ENCODE data around the gene CPXM1.
A peak's percentile ranks its signal among the peaks of the same experiment; 100 is the strongest.
"Not testable (repeated sequence)": the region's sequence is repeated elsewhere in the genome, so short reads cannot be mapped to it uniquely, and the experiment has no call there.

Gene CPXM1

DNA sequence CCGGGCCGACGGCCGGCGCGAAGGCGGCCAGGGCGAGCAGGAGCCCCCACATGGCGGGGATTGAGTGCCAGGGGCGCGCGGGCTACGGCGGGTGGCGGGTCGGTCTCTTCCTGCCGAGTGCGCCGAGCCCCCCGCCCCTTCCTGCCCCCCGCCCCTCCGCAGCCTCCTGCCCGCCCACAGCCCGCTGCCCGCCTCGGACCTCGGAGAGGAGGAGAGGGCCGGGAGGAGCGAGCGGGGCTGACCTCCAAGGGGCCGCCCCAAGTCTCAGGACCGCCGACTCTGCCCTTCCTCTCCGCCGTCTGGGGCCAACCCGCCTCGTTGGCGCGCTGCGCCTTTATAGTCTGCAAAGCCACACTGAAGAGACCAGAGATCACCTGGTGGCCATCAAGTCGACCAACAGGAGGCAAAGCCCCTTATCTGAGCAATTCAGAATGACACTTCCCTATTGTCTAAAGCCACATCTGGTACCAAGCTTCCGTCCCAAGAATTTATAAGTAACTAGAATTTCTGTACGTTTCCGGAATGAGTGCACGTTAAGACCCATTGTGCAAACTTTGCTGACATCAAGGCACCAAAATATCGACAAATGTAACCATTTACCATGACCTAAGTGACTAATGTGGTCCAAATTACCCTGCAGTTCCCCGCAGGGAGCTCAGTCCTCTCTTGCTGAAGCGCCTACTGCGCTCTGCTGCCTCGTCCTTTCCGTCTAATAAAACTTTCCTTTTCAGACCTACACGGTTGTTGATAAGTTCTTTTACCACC lies at the start of gene CPXM1:
TSS of gene CPXM1 (minus strand) at position 107 of the 765 bp plus-strand sequence. CDS start at position 52, 55 bp downstream.
- no peak for DNase-seq

DNA sequence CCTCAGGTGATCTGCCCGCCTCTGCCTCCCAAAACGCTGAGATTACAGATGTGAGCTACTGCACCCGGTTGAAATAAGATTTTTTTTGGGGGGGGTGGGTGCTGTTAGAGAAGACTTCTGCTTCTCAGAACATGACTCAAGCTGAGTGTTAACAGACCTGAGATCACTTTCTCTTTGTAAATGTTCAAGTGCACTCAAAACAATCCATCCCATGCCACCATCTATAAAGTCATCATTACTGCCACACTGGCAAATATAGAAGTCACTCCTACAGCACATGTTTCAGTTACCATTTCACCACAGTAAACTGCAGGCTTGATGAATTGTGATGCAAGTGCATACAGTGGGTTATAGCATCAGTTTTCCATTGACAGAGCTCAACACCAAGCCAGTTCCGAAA lies 49.1 kb upstream of the CPXM1 start:
- no peak for DNase-seq

DNA sequence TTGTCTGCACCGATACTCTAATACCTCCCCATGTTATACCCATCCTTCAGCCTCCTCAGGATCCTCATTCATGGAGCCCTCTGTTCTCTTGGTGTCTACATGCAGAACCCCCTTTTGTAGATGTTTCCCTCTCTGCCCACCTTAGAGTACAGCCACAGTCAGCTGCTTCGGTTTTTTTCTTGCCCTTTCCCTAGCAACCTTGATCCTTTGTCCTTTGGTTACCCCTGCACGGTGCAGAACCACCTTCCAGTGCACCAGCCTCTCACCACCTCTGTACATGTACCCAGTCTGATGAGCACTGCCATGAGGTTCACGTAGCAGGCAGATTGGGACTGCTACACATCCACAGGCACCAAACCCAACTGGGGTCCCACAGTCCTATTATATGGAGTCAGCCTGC lies 47.4 kb upstream of the CPXM1 start:
- no peak for DNase-seq

DNA sequence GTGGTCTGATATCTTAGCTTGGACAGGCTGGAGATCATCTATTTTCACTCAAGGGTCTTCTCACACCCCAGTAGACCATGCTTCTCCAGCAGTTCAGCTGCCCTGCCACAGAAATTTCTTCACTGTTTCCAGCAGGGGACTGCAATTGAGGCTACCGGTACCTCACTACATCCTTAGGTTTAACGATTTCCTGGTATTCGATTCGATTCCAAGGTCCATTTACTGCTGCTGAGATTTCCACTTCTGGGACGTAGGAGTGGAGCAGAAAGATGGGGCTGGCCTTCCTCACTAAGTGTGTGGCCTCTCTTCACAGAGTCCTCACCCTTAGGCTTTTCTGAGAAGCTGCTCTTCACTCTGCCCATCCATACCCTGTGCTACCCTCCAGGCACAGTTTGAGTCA lies 46.3 kb upstream of the CPXM1 start:
- no peak for DNase-seq

DNA sequence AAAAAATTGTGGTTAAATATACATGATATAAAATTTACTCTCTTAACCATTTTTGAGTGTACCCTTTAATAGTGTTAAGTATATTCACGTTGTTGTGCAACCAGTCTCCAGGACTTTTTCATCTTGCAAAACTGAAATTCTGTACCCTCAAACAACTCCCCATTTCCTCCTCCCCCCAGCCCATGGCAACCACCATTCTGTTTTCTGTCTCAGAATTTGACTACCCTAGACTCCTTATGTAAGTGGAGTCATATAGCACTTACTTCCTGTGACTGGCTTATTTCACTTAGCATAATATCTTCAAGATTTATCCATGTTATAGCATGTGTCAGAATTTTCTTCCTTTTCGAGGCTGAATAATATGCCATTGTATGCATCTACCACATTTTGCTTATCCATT lies 45.2 kb upstream of the CPXM1 start:
- DNase-seq, result no peak

DNA sequence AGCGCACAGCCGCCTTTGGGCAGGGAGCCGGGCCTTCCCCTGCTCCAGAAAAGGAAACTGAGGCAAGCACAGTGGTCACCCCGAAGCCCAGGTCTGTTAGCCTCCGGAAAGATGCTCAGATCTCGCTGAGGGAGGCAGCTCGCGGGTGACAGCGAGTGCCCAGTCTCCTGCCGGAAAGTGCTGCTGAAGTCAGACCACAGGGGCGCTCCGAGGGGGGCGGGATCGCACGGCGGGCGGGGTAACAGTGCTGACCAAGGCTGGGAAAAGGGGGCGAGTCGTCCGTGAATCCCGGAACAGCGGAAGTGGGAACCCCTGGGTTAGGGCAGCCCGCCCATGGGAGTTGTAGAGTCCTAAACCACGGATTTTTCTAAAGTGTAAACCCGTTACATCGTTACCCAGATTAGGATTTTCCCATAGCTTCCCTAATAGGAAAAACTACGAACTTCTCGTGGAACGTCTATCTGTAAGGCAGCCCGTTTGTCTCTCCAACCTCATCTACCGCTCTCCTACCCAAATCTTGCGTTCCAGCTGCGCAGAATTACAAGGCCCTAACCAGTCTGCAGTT lies 40.6 kb upstream of the CPXM1 start:
- DNase-seq, result peak; percentile 41

DNA sequence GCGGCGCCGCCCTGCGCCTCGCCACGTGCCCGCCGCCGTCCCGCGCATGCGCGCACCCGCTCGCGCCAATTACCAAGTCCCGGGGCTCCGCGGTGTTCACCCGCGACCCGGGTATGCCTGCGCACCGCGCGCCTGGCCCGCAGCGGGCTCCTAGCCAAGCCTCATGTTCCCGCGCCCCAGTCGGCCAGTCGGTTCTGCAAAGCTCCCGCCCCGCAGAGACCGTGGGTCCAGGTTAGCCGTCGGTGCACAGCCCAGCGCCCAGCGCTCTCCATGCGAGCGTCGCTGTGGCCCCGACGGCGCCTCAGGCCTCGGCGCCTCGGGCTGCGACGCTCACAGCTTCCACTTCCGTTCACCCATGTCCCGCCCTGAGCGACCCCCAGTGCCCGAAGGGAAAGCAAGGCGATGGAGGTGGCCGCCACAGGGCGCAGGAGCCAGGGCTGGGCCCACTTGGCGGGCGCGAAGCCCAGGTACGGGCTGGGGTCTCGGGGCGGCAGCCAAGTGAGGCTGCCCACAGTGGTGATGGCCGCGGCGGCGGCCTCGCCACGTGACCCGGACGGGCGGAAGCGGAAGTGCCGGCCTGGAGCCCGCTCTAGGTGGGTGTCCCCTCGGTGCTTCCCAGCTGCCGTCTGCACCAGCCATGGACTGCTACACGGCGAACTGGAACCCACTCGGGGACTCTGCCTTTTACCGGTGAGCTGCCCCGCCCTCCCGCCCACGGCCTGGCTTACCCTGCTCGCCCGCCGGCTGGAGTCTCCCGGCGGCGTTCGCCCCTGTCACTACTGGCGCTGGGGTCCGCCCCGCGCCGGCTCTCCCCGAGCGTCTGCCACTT lies 39.9 kb upstream of the CPXM1 start, which contains the start of the genes PCED1A and VPS16:
TSS of gene PCED1A (minus strand) at position 518 of the 829 bp plus-strand sequence. CDS start 743 bp downstream, outside the sequence.
TSS of gene VPS16 (plus strand) at position 608 of the 829 bp plus-strand sequence. CDS start at position 638, 30 bp downstream.
- DNase-seq, result peak; percentile 89

DNA sequence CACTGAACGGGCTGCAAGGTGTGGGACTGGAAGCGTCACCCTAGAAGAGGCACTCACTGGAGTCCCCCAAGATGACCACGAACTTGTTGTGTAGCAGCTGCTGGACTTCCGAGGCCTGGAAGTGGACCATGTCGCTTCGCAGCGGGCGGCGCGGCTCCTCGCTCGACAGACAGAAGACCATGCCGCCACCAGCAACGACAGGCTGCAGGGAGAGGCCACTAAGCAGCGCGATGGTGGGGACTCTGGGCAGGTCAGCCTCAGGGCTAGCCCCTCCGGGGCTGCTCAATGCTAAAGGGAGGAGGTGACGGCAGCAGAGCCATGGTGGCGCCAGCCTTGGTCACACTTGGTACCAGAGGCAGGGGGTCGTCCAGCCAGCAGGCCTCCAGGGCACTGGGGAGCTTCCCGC lies 39.3 kb upstream of the CPXM1 start:
- no peak for DNase-seq

DNA sequence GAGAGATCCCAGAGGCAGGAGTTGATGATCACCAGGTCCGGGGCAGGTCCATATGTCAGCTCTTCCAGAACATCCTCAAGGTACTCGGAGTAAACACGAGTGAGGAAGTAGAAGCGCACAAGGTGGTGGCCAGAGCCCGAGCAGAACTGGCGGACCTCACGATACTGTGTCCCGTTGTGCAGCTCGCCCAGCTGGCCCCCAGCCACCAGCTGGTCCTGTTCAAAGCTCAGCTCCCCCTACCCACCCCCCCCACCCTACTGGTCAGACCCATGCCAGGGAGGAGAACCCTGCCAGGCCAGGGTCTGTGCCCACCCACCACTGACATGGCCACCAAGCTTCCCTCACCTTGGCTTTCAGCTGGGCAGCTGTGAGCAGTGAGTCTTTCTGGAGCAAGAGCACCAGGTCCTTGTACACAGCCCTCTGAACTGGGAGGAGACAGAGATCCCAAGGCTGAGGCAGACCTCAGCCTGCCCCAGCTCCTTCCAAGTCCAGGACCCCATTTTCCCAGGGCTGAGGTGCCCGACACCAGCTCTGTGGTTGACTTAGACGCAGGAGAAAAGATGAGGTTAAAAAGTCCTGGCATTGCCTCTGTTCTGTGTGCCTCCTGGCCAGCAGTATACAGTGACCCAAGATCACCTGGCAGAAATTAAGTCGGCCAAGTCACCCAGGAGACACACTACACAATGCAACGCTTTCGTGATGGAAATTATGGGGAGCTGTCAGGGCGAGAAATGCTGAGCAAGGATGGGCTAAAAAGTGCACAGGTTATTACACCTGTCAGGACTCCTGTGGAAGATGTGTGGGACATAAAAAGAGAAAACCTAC lies 38.6 kb upstream of the CPXM1 start:
- DNase-seq, result no peak

DNA sequence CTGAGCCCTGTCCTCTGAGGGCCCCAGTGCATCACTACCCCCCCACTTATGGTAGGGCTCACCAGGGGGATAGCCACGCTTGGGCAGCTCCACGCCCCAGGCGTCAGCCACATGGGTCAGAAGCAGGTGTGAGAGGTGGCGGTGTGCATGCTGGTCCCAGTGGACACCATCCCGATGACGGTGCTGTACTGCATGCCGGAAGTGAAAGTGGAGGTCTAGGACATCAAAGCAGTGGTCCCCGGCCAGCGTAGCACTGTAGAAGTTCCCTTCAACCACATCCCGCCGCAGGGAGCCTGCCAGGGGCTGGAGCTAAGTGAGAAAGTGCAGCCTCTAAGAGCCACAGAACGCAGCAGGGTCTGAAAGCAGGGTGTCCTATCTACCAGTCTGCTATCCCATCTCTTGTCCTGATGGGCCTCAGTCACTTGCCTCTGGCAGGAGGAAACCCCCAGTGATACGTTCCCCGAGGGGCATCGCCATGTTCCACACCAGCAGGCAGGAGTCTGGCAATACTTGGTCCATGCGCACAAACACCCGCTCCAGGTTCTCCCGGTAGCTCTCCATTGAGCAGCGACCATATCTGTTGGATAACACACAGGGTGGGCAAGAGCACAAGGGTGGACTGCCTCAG lies 37.9 kb upstream of the CPXM1 start:
- DNase-seq, result no peak

DNA sequence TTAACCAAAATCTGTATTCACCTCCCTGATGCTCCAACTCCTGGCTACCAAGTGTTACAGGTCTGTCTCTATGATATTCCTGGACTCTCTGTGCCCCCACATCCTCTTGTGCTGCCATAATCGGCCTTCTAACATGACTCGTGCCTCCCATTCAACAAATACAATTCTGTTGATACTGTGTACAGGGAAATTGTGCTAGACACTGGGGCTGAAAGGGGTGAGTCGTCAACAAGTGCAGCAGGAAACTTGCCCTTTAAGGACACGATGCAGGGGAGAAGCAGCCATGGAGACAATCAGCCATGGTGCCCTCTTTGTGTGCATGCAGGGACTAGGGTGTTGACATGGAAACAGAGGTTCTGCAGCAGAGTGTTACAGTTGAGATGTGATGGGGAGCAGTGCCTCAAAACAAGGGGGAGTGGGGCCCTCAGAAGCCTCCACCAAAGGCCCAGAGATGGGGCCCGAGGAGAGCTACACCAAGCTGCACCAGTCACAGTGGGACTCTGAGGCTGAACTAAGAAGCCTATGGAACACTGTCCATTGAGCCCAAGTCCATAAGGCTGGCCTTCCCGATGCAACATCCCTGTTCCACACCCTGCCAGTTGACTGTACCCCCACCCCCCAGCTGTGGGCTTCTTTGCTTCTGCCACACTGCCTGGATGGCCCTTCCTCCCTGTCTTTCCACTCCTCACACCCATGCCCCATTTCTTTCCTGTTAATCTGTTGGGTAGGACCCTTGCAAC lies 37.0 kb upstream of the CPXM1 start:
- DNase-seq, result no peak

DNA sequence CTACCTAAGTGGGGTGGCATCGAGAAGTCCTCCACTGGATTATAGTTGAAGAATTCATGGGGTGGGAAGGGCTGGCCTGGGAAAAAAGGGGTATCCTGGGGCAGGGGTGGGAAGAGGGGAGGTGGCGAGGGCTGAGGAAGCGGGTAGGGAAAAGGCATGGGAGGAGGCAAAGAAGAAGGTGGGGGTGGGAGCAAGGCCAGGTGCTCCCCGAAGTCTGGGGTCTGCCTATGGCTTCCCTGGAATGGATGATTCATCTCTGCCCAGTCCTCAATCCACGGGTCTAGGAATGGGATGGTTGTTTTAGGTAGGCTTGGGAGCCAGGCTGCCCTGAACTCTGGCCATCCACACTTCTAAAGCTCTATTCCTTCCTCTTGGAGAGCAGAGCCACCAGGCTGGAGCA lies 35.6 kb upstream of the CPXM1 start:
- no peak for DNase-seq

DNA sequence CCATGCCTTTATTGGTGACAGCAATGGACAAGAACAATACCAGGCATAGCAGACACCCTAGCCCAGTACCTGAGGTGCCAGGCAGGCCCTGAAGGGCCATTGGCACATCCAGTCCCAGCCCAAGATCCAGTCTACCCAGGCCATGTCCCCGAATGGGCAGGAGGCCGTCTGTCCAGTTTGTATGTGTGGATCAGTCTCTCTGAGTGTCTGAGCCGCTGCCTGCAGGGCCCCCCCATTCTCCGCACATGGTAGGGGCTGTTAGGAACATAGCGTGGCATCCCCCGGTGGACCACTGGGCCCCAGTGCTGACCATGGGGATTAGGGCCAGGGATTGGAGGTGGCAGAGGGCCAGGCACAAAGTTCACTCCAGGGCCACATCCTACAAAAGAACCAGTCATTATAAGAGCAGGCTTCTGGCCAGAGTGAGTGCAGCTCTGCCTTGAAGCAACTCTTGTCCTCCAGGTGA lies 34.9 kb upstream of the CPXM1 start:
- DNase-seq, result no peak

DNA sequence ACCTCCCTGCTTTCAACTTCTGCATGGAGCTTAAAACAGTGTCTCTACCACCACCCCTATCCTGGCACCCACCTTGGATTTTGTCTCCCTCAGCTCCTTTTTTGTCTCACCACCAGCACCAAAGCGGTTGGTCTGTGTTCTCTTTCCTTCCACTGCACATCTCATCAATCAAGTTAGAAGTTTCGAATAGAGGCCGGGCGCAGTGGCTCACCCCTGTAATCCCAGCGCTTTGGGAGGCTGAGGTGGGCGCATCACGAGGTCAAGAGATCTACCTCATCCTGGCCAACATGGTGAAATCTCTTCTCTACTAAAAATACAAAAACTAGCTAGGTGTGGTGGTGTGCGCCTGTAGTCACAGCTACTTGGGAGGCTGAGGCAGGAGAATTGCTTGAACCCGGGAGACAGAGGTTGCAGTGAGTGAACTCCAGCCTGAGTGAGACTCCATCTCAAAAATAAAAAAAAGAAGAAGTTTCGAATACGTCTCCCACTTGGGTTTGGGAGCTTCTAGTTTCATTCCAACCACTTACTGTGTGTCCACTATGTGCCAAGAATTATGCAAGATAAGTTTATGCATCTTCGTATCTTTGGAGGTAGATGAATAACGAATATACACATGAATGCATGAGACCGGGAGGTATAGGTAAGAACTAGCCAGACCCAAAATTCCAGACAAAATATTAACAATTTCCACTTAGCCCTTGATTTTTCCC lies 34.1 kb upstream of the CPXM1 start:
- no peak for DNase-seq

DNA sequence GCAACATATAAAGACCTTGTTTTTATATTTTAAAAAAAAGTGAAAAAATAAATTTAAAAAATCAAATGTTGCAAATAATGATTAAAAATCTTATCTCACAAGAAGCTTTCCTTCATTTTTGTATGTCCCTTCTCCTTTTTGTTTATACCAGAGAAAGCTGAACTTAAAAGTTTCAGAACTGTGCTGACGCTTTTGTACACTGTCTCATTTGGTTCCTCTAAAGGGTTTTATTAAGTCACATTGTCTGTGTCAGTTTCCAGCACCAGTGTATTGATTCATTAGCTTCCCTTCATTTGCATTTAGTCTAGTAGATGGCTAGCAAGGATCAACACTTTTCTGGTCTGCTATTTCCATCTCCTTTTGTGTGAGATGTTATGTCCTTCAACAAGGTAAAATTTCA lies 33.3 kb upstream of the CPXM1 start:
- no peak for DNase-seq

DNA sequence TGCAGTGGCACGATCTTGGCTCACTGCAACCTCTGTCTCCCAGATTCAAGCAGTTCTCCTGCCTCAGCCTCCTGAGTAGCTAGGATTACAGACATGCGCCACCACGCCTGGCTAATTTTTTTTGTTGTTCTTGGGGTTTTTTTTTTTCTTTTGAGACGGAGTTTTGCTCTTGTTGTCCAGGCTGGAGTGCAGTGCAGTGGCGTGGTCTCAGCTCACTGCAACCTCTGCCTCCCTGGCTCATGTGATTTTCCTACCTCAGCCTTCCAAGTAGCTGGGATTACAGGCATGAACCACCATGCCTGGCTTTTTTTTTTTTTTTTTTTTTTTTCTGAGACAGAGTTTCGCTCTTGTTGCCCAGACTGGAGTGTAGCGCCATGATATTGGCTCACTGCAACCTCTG lies 30.8 kb upstream of the CPXM1 start:
- DNase-seq, result not testable (repeated sequence)

DNA sequence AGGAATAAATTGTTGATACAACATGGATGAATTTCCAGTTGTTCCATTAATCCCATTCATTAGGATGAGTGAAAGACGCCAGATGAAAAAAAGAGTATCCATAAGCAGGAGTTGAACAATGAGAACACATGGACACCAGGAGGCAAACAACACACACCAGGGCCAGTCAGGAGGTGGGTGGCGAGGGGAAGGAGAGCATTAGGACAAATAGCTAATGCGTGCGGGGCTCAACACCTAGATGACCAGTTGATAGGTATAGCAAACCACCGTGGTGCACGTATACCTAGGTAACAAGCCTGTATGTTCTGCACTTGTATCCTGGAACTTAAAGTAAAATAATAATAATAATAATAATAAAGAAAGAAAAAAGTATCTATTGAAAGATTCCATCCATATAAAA lies 28.9 kb upstream of the CPXM1 start:
- DNase-seq, result no peak

DNA sequence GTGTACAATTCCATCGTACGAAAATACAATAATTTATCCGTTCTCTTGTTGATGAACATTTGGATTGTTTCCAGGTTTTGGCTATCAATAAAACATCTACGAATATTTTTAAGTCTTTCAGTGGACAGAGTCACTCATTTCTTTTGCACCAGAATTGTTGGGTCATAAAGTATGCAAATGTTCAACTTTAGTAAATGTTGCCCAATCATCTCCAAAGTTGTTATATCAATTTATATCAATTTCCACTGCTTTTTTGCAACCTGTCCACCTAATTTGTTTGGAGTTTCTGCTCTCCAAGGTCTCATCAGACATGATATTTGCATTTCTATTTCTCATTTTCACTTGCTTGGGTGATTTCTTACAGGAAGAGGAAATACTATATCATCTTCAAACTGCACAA lies 26.2 kb upstream of the CPXM1 start:
- DNase-seq, result no peak

DNA sequence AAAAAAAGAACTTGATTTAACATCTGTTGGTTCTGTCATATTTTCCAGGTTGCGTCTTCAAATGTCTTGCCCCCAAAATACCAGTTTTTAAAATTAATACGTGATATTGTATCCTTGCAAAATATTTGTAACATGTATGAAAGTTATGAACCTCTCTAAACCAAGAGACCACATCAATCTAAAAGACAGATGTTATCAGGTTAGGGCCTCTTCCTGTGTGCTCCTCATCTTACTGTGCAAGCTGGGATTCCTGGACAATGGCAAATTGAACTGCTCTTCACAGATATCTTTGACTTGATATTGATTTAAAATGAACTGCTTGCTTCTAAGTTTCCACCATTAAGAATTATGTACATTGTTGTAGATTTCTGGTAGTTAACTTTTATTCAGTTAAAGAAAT lies 25.3 kb upstream of the CPXM1 start:
- peak; percentile 26 for DNase-seq

DNA sequence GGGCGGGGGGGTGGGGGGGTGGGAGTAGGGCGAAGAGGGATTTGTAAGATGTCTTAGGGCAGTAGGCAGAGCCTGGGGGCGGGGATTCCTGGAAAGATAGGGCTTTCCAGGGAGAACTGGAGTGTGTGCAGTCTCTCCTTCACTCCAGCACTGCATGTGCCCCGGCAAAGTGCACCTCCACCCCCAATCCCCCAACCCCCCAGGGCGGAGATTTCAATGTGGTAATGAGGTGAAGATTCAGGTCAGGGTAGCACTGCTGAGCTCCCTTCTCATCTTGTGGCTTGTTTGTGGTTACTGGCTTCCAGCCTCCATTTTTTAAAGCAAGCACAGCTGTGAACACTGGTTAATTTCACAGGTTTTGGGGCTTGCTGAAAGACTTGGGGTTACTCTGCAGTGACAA lies 21.6 kb upstream of the CPXM1 start:
- DNase-seq, result peak; percentile 64

Measured in CD4-positive, alpha-beta T cell treated with Interleukin-17A for 1 hour (primary cell).